ENCODE measurements around the gene PTPRO. TPM values are rescaled to one million over a fixed set of nuclear protein-coding genes. Genes with fewer than 3 reads are reported as not detected.

The PTPRO gene
- polyA plus RNA-seq, 12 donors = 0.76 to 12.0 (median 1.5) TPM; not detected in 1

GRCh38 chr12:15526033-15526432 is 203.7 kb downstream of the PTPRO start:
- DNase-seq = no peak

DNA sequence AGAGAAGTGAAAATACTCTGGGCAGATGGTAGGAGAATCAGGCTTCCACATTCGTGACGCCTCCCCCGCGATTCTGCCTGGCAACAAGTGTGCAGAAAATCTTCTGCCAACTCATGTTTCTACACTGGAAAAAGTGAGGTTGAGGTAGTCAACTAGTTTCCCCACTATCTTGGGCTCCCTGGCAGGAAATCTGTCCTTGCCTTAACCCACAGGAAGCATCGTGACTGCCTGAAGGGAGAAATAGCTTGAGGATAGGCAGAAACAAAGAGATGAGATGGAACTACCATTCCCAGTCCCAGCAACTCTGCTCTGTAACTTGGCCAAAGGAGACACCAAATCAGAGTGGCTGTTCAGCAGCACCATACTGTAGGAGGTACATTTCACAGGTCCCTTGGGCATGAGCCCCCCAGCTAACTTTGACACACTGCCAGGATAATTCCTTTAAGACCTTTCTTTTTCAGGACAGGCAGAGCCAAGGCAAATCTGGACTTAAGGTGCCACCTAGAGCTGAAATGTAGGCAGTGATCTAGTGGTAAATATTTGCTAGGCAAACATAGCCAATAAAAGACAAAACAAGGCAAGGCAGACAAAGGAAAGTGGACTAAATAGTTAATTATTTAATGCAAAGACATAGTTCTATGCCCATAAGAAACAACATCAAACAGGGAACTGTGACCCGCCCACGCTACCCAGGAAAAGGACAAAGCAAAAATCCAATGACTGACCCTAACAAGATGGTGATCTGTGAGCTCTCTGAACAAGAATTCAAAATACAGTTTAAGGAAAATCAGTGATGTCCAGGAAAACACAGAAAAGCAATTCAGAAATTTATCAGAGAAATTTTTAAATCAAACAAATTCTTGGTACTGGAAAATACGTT is 205.1 kb downstream of the PTPRO start:
- DNase-seq = peak; percentile 18

GRCh38 chr12:15528666-15529065 is 206.4 kb downstream of the PTPRO start:
- no peak for DNase-seq

GRCh38 chr12:15530361-15530760 is 208.1 kb downstream of the PTPRO start:
- DNase-seq = no peak

GRCh38 chr12:15532364-15532977 is 210.2 kb downstream of the PTPRO start:
- DNase-seq = no peak

DNA sequence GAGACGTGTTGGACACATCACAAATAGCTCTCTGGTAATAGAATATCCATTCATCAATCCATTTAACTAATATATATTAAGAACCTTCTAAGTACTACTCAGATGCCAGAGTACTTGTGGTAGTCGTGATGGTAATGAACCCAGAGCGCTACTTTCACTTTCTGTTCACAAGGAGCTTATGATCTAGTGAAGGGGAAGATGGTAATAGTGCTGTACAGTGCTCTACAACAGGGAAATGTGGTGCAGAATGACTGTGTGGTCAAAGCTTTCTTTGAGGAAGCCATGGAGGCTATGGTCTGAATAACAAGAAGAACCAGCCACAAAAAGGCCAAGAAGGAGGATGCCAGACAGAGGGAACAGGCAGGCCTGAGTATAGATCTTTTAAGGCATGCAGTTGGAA is 212.0 kb downstream of the PTPRO start:
- DNase-seq = no peak

- no peak for DNase-seq
Observed at GRCh38 chr12:15534874-15535273, 212.6 kb downstream of the PTPRO start.

DNA sequence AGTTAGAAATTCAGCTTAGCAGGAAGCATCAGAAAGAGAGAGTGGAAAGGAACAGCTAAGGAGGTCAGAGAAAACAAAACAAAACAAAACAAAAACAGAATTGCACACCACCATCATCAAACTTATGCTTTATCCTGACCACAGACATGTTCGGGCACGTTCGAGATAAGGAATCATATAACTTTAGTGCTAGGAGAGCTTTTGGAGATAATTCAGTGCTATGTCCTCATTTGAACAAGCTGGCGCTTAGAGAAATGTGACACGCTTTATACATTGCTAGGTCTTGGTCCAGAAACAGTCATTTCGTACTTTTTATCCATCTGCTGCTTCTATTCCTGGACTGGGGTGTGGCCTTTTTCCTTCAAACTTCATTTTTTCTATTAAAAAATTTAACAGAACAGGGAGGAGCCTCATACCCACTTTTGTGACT is 213.1 kb downstream of the PTPRO start:
- no peak for DNase-seq

DNA sequence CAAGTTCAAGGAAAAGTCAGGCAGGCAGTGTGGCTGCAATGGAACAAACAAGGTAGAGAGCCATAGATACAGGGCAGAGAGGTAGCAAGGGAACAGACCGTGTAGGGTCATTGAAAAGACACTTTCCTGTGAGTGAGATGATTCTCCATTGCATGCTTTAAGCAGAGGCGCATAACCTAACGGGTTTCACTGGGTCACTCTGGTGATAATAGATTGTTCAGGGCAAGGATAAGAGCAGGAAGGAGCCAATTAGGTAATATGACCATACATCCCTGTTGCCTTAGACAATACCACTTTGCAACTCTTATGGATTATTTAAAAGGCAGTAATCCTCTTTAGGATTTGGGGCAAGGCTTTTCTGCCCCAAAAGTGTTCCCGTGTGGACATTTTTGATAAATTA is 214.1 kb downstream of the PTPRO start:
- no peak for DNase-seq

DNA sequence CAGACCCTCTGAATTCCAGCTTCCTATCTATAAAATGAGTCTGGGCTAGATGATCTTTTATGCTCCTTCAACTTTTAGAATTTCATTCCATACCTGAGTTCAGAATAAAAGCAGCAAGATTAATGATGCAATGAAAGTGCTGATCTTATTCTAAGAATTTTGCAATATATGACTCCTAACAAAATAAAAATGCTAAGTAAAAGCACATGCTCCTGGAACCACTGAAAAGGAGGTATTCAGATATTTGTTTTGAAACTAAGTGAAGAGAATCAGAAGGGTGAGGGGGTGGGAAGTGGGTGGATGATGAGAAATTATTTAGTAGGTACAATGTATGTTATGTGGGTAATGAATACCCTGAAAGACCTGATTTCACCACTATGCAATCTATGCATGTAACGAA is 216.6 kb downstream of the PTPRO start:
- no peak for DNase-seq

DNA sequence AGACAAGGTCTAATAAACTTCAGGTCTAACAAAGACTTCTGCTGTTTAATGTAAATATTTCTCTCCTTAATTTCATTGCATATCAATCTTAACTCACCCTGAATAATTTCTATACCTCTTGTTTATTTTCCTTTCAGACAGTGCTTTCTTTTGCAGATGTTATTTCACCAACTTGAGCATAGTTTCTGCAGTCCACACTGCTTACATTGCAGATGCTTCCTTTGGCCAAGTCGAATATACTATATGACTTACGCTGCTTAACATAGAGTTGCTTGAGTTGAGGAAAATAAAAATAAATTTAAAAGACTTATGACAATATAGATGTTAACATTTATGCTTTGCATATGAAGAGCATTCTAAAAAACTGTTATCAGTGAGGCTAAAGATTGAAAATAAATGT is 217.7 kb downstream of the PTPRO start:
- no peak for DNase-seq

GRCh38 chr12:15540469-15540872 is 218.2 kb downstream of the PTPRO start:
- no peak for DNase-seq

- DNase-seq = no peak
Observed at GRCh38 chr12:15541996-15542631, 219.8 kb downstream of the PTPRO start.

- no peak for DNase-seq
Observed at GRCh38 chr12:15543347-15543746, 221.0 kb downstream of the PTPRO start.

- DNase-seq = no peak
Observed at GRCh38 chr12:15544589-15544988, 222.3 kb downstream of the PTPRO start.

DNA sequence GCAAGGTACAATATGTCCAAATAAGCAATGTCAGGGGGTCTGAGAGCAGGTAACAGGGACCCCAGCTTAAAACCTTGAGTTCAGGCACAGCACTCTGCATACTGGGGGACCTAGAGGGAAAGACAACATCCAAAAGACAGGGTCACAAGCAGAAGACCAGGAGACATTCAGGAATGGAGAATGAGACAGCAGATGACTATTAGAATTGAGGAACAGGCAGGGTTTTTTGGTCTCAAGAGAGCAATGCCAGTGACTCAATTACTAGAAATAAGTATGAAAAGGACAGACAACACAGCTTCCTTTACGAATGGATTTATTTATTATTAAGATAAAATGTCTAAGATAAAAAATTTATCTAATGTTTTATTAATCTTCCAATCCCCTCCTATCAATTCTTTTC is 223.0 kb downstream of the PTPRO start:
- DNase-seq = no peak

DNA sequence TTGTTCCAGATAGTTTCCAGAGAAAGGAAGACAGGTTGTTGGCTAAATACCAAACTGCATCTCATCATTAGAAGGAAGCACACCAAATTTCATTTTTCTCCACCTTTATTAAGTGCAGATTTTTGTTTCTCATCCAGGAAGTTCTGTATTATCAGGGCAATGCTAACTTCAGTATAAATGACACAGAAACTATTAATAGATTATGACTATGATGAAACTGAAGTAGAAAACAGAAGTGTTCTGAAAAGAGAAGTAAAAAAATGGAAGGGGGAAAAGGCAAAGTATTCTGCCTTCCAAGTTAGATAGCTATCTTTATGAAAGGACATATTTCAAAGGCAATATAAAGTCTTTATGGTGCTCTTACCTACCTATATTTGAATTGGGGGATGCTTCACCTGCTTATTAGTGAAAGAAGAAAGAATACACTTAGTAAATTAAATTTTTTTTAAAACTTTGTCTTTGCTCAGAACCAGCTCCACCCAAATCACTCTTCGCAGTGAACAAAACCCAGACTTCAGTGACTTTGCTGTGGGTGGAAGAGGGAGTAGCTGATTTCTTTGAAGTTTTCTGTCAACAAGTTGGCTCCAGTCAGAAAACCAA is 223.9 kb downstream of the PTPRO start:
- no peak for DNase-seq

DNA sequence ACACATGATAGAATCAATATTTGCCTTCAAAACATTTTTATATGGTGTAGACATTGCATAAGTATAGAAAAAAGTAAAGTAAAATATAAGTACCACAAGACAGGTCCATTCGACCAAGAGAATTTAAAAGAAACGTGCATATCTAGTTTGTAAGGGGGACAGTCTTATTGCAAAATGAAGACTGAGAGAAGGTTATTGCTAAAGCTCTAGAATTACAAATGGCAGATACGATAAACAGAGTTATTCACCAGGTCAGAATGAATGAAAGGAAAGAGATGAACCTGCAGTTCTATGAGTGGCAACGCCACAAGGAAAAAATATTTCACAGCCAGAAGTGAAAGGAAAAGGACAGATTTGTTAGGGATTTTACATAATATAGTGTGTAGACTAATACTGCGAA is 224.8 kb downstream of the PTPRO start:
- DNase-seq = no peak

DNA sequence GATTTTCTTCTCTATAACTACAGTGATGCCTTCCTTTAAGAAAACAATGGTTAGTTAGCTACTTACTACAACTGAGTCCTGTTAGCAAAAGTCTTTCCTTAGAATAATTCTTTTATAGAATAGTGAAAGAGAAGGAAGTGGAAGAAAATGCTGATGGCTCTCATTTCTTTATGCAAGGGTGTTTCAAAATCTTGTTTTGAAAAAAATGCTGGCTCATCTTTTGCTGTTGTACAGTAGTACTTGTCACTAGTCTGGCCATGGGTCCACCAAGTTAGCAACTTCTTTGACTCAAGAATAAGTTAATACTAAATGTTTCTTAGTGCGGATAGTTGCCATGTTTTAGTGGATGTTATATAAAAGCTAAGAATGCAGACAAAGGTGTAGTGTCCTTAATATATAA is 225.4 kb downstream of the PTPRO start:
- DNase-seq = no peak

DNA sequence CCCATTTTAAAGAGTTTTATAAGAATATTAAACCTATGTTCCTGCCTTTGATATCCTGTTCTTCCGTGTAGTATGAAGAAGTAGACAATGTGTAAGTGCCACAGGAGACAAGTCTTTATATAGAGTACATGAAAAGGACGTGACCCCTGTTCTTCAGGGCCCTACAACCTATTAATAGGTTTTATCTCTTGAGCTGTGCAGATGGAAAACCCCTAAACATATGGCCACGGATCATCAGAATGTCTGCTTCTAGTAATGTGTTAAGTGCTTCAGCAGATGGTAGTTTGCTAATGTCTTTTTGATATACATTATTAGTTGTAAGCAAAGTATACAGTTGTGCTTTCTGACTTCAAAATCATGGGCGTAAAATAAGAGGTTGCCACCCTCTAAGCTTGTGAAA is 228.5 kb downstream of the PTPRO start:
- no peak for DNase-seq

- no peak for DNase-seq
Observed at GRCh38 chr12:15555446-15555845, 233.1 kb downstream of the PTPRO start.

- DNase-seq = no peak
Observed at GRCh38 chr12:15556411-15557102, 234.2 kb downstream of the PTPRO start.

Data from muscle of arm (tissue), 12 donors.